D721Med (cell line): Measurements from ENCODE around the gene STUB1.
A peak's percentile ranks its signal among the peaks of the same experiment; 100 is the strongest.

Experiments
- DNase-seq: peaks from one replicate; pipeline ENCODE4 v3.0.0; 2011; ENCODE audit warnings: low spot score; ENCODE audit not compliant: insufficient read length
- FAIRE-seq: peaks from 2 replicates; lab custom pipeline; 2011; peaks lifted over from hg19 to GRCh38; lab: Jason Lieb, UNC
- TF ChIP-seq, protein P1 (sequence below): IDR thresholded peaks from 2 replicates; pipeline ENCODE4 v1.5.1; 2012; ENCODE audit warnings: mild to moderate bottlenecking, control low read depth; ENCODE audit not compliant: insufficient read depth; ENCODE audit errors: missing control alignments

Gene STUB1

DNA sequence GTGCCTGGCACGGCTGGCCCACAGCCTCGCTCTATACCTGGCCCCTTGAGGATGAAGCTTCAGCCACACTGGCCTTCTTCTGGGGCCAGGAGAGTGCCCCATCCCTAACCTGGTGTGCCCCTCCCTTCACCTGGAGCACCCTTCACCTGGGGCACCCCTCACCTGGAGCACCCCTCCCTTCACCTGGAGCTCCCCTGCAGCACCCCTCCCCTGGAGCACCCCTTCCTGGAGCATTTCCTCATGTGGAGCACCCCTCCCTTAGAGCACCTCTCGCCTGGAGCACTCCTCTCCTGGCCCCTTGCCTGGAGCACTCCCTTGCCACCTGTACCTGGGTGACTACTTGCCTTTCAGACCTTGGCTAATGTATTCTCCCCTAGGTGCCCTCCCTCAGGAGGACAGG lies 27.8 kb downstream of the STUB1 start:
- DNase-seq (no peak), FAIRE-seq (no peak)
- TF ChIP-seq, protein P1, sequence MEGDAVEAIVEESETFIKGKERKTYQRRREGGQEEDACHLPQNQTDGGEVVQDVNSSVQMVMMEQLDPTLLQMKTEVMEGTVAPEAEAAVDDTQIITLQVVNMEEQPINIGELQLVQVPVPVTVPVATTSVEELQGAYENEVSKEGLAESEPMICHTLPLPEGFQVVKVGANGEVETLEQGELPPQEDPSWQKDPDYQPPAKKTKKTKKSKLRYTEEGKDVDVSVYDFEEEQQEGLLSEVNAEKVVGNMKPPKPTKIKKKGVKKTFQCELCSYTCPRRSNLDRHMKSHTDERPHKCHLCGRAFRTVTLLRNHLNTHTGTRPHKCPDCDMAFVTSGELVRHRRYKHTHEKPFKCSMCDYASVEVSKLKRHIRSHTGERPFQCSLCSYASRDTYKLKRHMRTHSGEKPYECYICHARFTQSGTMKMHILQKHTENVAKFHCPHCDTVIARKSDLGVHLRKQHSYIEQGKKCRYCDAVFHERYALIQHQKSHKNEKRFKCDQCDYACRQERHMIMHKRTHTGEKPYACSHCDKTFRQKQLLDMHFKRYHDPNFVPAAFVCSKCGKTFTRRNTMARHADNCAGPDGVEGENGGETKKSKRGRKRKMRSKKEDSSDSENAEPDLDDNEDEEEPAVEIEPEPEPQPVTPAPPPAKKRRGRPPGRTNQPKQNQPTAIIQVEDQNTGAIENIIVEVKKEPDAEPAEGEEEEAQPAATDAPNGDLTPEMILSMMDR: no peak

DNA sequence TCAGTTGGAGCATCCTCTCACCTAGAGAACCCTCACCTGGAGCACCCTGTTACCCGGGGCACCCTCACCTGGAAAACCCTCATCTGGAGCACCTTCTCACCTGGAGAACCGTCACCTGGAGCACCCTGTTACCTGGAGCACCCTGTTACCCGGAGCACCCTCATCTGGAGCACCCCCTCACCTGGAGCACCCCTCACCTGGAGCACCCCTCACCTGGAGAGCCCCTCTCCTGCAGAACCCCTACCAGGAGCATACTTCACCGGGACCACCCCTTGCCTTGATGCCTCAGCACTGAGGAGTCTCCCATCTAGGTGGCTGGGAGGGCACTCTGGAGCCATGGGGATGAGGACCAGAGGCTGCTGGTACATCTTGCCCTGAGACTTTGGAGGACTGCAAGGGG lies 28.7 kb downstream of the STUB1 start:
- TF ChIP-seq, protein P1: no peak
- FAIRE-seq (no peak), DNase-seq (no peak)

DNA sequence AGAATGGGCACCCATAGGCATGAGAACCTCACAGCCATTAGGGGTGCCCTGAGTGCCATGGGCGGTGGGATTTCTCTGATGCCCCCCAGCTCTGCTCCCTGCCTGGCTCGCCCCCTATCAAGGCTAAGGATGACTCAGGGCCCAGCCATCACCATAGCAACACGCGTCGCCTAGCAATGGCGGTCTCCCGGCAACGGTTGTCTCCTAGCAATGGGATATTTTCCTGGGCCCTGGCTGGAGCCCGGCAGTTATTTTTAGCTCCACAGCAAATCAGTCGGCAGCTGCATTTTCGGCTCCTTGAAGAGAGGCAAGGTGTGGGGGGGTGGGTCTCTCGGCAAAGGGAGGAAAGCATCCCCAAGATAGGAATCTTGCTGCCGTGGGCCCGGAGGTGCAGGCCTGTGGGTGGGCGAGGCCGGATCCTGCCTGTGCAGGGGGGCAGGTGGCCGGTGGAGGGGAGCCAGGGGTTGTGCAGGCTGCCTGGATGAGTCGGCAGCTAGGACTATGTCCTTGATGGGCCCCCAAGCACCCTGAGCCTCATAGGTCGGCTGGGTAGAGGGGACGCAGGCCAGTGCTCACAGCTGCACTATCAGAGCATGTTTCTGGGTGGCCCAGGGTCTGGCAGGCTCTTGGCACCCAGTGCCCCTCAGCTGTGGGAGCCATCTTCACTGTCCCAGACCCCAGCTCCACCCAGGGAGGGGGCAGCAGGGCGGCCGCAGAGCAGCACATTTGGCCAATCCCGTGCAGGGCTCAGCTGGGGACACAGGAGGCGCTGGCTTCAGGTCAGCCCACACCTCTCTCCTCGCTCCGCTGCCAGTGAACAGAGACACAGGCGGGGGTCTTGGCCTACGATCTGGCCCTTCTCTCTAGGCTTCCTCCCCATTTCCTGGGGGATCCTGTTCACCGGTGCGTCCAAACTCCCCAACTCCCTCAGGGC lies 29.6 kb downstream of the STUB1 start:
- DNase-seq (peak; percentile 96), FAIRE-seq (no peak)
- TF ChIP-seq, protein P1: no peak

- DNase-seq (no peak), FAIRE-seq (no peak)
- TF ChIP-seq, protein P1: no peak
Observed at GRCh38 chr16:710500-711075, 30.4 kb downstream of the STUB1 start.

GRCh38 chr16:711084-711483 lies 30.9 kb downstream of the STUB1 start:
- TF ChIP-seq, protein P1: no peak

DNA sequence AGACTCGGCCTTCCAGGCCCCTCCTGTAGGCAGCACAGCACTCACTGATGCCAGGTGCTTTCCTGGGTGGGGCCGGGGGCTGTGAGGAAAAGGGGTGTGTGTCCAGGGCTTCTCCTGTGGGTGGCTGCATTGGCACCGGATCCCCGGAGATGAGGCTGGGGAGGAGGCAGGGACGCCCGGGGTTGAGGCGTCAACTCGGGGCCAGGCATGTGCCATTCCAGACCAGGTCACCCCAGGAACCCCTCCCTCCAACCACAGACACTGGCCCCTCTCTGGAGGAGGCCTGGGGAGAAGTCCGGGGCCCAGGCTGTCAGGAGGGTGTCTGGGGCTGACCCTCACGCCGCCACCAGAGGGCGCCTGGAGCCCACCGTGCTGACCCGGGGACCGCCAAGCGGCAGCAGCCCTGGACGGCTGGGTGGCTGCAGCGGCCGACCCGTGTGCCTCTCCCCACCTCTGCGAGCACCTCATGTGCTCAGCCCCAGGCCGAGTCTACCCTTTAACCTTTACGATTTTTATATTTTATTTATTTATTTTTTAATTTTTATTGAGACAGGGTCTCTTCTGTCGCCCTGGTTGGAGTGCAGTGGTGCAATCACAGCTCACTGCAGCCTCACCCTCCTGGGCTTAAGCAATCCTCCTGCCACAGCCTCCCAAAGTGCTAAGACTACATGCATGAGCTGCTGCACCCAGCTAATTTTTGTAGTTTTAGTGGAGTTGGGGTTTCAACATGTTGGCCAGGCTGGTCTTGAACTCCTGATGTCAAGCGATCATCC lies 31.5 kb downstream of the STUB1 start:
- TF ChIP-seq, protein P1: peak; percentile 75

More at GRCh38 chr16:711084-711483, 30.9 kb downstream of the STUB1 start:
- DNase-seq (no peak), FAIRE-seq (no peak)

More for the DNA sequence above, 31.5 kb downstream of the STUB1 start:
- peak; percentile 91 for DNase-seq
- no peak for FAIRE-seq
